Fibroblast of the aortic adventitia (primary cell): ENCODE measurements around the gene TBCA. TPM values are rescaled to one million over a fixed set of nuclear protein-coding genes. Genes with fewer than 3 reads are reported as not detected.

Source experiments
- DNase-seq: peaks from one replicate; pipeline ENCODE4 v3.0.0-alpha.2; 2010; ENCODE audit warnings: low read depth
- H3K4me3 ChIP-seq: 2 replicates; pipeline ENCODE4 v1.5.1; 2011; ENCODE audit warnings: low read depth, mild to moderate bottlenecking, control low read depth, low read length, moderate library complexity
- CTCF ChIP-seq: IDR thresholded peaks from 2 replicates; pipeline ENCODE4 v1.5.1; 2011; ENCODE audit warnings: mild to moderate bottlenecking, low read length, control low read depth, inconsistent platforms; ENCODE audit not compliant: insufficient read depth
- total RNA-seq: library from RNA; depleted of rRNA; stranded (reverse); fragments of >200 nt; gene quantifications from 2 replicates; pipeline ENCODE4 v1.2.3, GENCODE V29; 2012; ENCODE audit warnings: low replicate concordance

Gene TBCA
- total RNA-seq, 1 donor, result 147 TPM

GRCh38 chr5:77781076-77781475 lies 4.9 kb upstream of the TBCA start:
- TF ChIP-seq CTCF, result no peak
- H3K4me3 ChIP-seq, result no peak overlapping the region
- no peak for DNase-seq

- TF ChIP-seq CTCF, result no peak
- DNase-seq, result no peak
- H3K4me3 ChIP-seq, result no peak overlapping the region
Observed at GRCh38 chr5:77778881-77779438, 2.8 kb upstream of the TBCA start.

GRCh38 chr5:77778398-77778797 lies 2.3 kb upstream of the TBCA start:
- TF ChIP-seq CTCF, result no peak
- DNase-seq, result no peak
- H3K4me3 ChIP-seq, result no peak overlapping the region

- H3K4me3 ChIP-seq, result no peak overlapping the region
- DNase-seq, result no peak
- TF ChIP-seq CTCF, result no peak
Observed at GRCh38 chr5:77777911-77778310, 1.8 kb upstream of the TBCA start.

- H3K4me3 ChIP-seq, result no peak overlapping the region
- TF ChIP-seq CTCF, result no peak
- DNase-seq, result no peak
Observed at GRCh38 chr5:77777281-77777892, 1.2 kb upstream of the TBCA start.

GRCh38 chr5:77776554-77777206 lies 541 bp upstream of the TBCA start:
- H3K4me3 ChIP-seq, result peak overlapping the region; percentile 90
- no peak for DNase-seq
- no peak for TF ChIP-seq CTCF
